WTC11 (cell line): ENCODE data around the gene LRRC72. TPM values are rescaled to one million over a fixed set of nuclear protein-coding genes. Genes with fewer than 3 reads are reported as not detected.

Experiments
- ATAC-seq: fragments of 200-7000 bp; cut with Tn5 transposase; 2 replicates; pipeline ENCODE4 v1.10.0; 2021; ENCODE audit warnings: mild to moderate bottlenecking, moderate library complexity
- CTCF ChIA-PET: fragments of 300-600 bp; sonication (Branson Sonifier 250); formaldehyde crosslinking; loops from one replicate; lab custom pipeline; 2021; ENCODE audit warnings: antibody characterized with exemption; lab: Charles Lee
- POLR2A ChIA-PET: fragments of 350-600 bp; sonication (Branson Sonifier 250); formaldehyde crosslinking; loops from one replicate; lab custom pipeline; 2021; ENCODE audit warnings: antibody characterized with exemption; lab: Charles Lee
- DNase-seq: peaks from one replicate; pipeline ENCODE4 v3.0.0; 2021; ENCODE audit warnings: low spot score
- H3K27ac Mint-ChIP-seq: 2 replicates; pipeline ENCODE4 v1.8.0; 2021; ENCODE audit warnings: mixed read lengths
- H3K27me3 Mint-ChIP-seq: 2 replicates; pipeline ENCODE4 v1.8.0; 2021; ENCODE audit warnings: low read depth, mild to moderate bottlenecking, moderate library complexity, mixed read lengths
- H3K36me3 Mint-ChIP-seq: 2 replicates; pipeline ENCODE4 v1.8.0; 2021; ENCODE audit warnings: mixed read lengths
- H3K4me1 Mint-ChIP-seq: 2 replicates; pipeline ENCODE4 v1.8.0; 2022; ENCODE audit warnings: mixed read lengths
- H3K4me3 Mint-ChIP-seq: 2 replicates; pipeline ENCODE4 v1.8.0; 2021; ENCODE audit warnings: mild to moderate bottlenecking, moderate library complexity, mixed read lengths
- H3K9me3 Mint-ChIP-seq: 2 replicates; pipeline ENCODE4 v1.8.0; 2021; ENCODE audit warnings: mixed read lengths
- ATF1 ChIP-seq: sonication (generic); formaldehyde crosslinking; IDR thresholded peaks from 2 replicates; pipeline ENCODE4 v1.8.1; 2023; ENCODE audit warnings: mild to moderate bottlenecking, moderate library complexity, missing genetic modification reagents
- EMX1 ChIP-seq: fragments of 250-450 bp; sonication (Bioruptor Pico); IDR thresholded peaks from 2 replicates; pipeline ENCODE4 v1.8.0; 2021; ENCODE audit warnings: mild to moderate bottlenecking
- ETV6 ChIP-seq: sonication (generic); formaldehyde crosslinking; IDR thresholded peaks from 2 replicates; pipeline ENCODE4 v1.8.1; 2022; ENCODE audit warnings: mild to moderate bottlenecking, missing genetic modification reagents
- FOXJ3 ChIP-seq: sonication (generic); formaldehyde crosslinking; IDR thresholded peaks from 2 replicates; pipeline ENCODE4 v1.9.0; 2021; ENCODE audit warnings: missing genetic modification reagents, mild to moderate bottlenecking, borderline replicate concordance
- FOXK1 ChIP-seq: sonication (generic); formaldehyde crosslinking; IDR thresholded peaks from 2 replicates; pipeline ENCODE4 v1.8.0; 2022; ENCODE audit warnings: mild to moderate bottlenecking, moderate library complexity, missing genetic modification reagents
- IRF2 ChIP-seq: sonication (generic); formaldehyde crosslinking; IDR thresholded peaks from 2 replicates; pipeline ENCODE4 v1.8.0; 2022; ENCODE audit warnings: low read depth, missing genetic modification reagents, borderline replicate concordance
- MYBL2 ChIP-seq: sonication (generic); formaldehyde crosslinking; IDR thresholded peaks from 2 replicates; pipeline ENCODE4 v1.8.1; 2023; ENCODE audit warnings: mild to moderate bottlenecking, moderate library complexity, missing genetic modification reagents
- PRRX2 ChIP-seq: fragments of 250-450 bp; sonication (Bioruptor Pico); IDR thresholded peaks from 2 replicates; pipeline ENCODE4 v1.8.0; 2021; ENCODE audit warnings: mild to moderate bottlenecking
- RELA ChIP-seq: sonication (generic); formaldehyde crosslinking; IDR thresholded peaks from 2 replicates; pipeline ENCODE4 v1.8.1; 2022; ENCODE audit warnings: missing genetic modification reagents, mild to moderate bottlenecking, borderline replicate concordance
- RORB ChIP-seq: fragments of 250-450 bp; sonication (Bioruptor Pico); IDR thresholded peaks from 2 replicates; pipeline ENCODE4 v1.9.0; 2021; ENCODE audit warnings: mild to moderate bottlenecking
- SOX15 ChIP-seq: fragments of 250-450 bp; sonication (Bioruptor Pico); IDR thresholded peaks from 2 replicates; pipeline ENCODE4 v1.9.0; 2021; ENCODE audit warnings: mild to moderate bottlenecking
- SP1 ChIP-seq: sonication (generic); formaldehyde crosslinking; conservative IDR thresholded peaks from 2 replicates; pipeline ENCODE4 v1.8.1; 2022; ENCODE audit warnings: missing genetic modification reagents
- TCF7 ChIP-seq: sonication (generic); formaldehyde crosslinking; IDR thresholded peaks from 2 replicates; pipeline ENCODE4 v1.8.0; 2022; ENCODE audit warnings: mild to moderate bottlenecking, low read depth, missing genetic modification reagents, moderate library complexity
- TP53 ChIP-seq: sonication (generic); formaldehyde crosslinking; IDR thresholded peaks from 2 replicates; pipeline ENCODE4 v1.8.1; 2023; ENCODE audit warnings: mild to moderate bottlenecking, missing genetic modification reagents
- ZNF317 ChIP-seq: sonication (generic); formaldehyde crosslinking; IDR thresholded peaks from 2 replicates; pipeline ENCODE4 v1.8.1; 2023; ENCODE audit warnings: low read depth, mild to moderate bottlenecking, moderate library complexity, missing genetic modification reagents, borderline replicate concordance
- ZNF423 ChIP-seq: fragments of 250-450 bp; sonication (Bioruptor Pico); IDR thresholded peaks from 2 replicates; pipeline ENCODE4 v2.1.2; 2022; ENCODE audit warnings: mild to moderate bottlenecking, moderate library complexity
- total RNA-seq: library from RNA; stranded (reverse); gene quantifications from 3 replicates; pipeline ENCODE4 v1.2.3, GENCODE V29; 2021
- TF ChIP-seq, protein P1 (sequence below): sonication (generic); formaldehyde crosslinking; conservative IDR thresholded peaks from 2 replicates; pipeline ENCODE4 v1.8.1; 2023; ENCODE audit warnings: mild to moderate bottlenecking, low read depth, missing genetic modification reagents, moderate library complexity
- TF ChIP-seq, protein P2 (sequence below): sonication (generic); formaldehyde crosslinking; IDR thresholded peaks from 2 replicates; pipeline ENCODE4 v1.8.1; 2022; ENCODE audit warnings: mild to moderate bottlenecking, missing genetic modification reagents, moderate library complexity, borderline replicate concordance
- TF ChIP-seq, protein P3 (sequence below): sonication (generic); formaldehyde crosslinking; IDR thresholded peaks from 2 replicates; pipeline ENCODE4 v1.8.1; 2023; ENCODE audit warnings: mild to moderate bottlenecking, missing genetic modification reagents, moderate library complexity
- TF ChIP-seq, protein P4 (sequence below): sonication (generic); formaldehyde crosslinking; IDR thresholded peaks from 2 replicates; pipeline ENCODE4 v1.8.0; 2022; ENCODE audit warnings: mild to moderate bottlenecking, missing genetic modification reagents
- TF ChIP-seq, protein P5 (sequence below): sonication (generic); formaldehyde crosslinking; IDR thresholded peaks from 2 replicates; pipeline ENCODE4 v1.8.1; 2023; ENCODE audit warnings: mild to moderate bottlenecking, moderate library complexity, missing genetic modification reagents
- TF ChIP-seq, protein P6 (sequence below): sonication (generic); formaldehyde crosslinking; IDR thresholded peaks from 2 replicates; pipeline ENCODE4 v1.8.0; 2022; ENCODE audit warnings: mild to moderate bottlenecking, missing genetic modification reagents
- TF ChIP-seq, protein P7 (sequence below): sonication (generic); formaldehyde crosslinking; IDR thresholded peaks from 2 replicates; pipeline ENCODE4 v1.8.1; 2022; ENCODE audit warnings: missing genetic modification reagents, borderline replicate concordance

The LRRC72 gene
- total RNA-seq, 1 experiment from 2014 or later = not detected

DNA sequence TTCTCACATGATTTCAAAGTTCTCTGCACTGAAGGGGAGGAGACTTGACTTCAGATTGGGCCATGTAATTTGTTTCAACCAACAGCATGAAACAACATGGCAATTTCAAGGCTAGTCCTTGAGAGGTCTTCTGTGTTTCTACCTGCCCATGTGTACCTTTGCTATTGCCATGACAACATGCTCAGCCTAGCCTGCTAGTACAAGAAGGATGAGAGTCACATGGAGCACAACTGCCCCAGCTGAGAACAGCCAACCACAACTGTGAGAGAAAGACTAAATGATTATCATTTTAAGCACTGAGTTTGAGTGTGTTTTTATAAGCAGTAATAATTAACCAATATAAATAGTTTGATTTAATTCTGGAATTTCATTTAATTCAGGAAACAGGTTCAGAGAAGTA, 77.0 kb downstream of the LRRC72 start:
- H3K4me3 Mint-ChIP-seq = no peak overlapping the region
- ATAC-seq (no peak; the same call in 1 of the 2 replicates), DNase-seq (no peak)
- H3K4me1 Mint-ChIP-seq = peaks cover under 1% of the 10 kb centered on the region; the same call in 1 of the 2 replicates
- H3K36me3 Mint-ChIP-seq = peaks cover 17% of the 10 kb centered on the region
- no peaks in the 10 kb centered on the region for H3K9me3 Mint-ChIP-seq
- ChIA-PET CTCF (no interaction called here), POLR2A (no interaction called here)
- no peak for TF ChIP-seq EMX1
- no peak for TF ChIP-seq FOXJ3 (CRISPR knock-in tag)
- no peak for TF ChIP-seq RORB (CRISPR knock-in tag)
- TF ChIP-seq TP53 = no peak
- TF ChIP-seq ZNF317 (CRISPR knock-in tag) = no peak
- TF ChIP-seq IRF2 (CRISPR knock-in tag) = no peak
- TF ChIP-seq, protein P1, sequence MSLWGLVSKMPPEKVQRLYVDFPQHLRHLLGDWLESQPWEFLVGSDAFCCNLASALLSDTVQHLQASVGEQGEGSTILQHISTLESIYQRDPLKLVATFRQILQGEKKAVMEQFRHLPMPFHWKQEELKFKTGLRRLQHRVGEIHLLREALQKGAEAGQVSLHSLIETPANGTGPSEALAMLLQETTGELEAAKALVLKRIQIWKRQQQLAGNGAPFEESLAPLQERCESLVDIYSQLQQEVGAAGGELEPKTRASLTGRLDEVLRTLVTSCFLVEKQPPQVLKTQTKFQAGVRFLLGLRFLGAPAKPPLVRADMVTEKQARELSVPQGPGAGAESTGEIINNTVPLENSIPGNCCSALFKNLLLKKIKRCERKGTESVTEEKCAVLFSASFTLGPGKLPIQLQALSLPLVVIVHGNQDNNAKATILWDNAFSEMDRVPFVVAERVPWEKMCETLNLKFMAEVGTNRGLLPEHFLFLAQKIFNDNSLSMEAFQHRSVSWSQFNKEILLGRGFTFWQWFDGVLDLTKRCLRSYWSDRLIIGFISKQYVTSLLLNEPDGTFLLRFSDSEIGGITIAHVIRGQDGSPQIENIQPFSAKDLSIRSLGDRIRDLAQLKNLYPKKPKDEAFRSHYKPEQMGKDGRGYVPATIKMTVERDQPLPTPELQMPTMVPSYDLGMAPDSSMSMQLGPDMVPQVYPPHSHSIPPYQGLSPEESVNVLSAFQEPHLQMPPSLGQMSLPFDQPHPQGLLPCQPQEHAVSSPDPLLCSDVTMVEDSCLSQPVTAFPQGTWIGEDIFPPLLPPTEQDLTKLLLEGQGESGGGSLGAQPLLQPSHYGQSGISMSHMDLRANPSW (CRISPR knock-in tag) = no peak
- TF ChIP-seq, protein P2, sequence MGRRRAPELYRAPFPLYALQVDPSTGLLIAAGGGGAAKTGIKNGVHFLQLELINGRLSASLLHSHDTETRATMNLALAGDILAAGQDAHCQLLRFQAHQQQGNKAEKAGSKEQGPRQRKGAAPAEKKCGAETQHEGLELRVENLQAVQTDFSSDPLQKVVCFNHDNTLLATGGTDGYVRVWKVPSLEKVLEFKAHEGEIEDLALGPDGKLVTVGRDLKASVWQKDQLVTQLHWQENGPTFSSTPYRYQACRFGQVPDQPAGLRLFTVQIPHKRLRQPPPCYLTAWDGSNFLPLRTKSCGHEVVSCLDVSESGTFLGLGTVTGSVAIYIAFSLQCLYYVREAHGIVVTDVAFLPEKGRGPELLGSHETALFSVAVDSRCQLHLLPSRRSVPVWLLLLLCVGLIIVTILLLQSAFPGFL (CRISPR knock-in tag) = no peak
- TF ChIP-seq SP1 (CRISPR knock-in tag) = no peak
- TF ChIP-seq, protein P3, sequence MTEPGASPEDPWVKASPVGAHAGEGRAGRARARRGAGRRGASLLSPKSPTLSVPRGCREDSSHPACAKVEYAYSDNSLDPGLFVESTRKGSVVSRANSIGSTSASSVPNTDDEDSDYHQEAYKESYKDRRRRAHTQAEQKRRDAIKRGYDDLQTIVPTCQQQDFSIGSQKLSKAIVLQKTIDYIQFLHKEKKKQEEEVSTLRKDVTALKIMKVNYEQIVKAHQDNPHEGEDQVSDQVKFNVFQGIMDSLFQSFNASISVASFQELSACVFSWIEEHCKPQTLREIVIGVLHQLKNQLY (CRISPR knock-in tag) = no peak
- TF ChIP-seq RELA = no peak
- TF ChIP-seq ATF1 (CRISPR knock-in tag) = no peak
- TF ChIP-seq, protein P4, sequence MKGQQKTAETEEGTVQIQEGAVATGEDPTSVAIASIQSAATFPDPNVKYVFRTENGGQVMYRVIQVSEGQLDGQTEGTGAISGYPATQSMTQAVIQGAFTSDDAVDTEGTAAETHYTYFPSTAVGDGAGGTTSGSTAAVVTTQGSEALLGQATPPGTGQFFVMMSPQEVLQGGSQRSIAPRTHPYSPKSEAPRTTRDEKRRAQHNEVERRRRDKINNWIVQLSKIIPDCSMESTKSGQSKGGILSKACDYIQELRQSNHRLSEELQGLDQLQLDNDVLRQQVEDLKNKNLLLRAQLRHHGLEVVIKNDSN (CRISPR knock-in tag) = no peak
- TF ChIP-seq, protein P5, sequence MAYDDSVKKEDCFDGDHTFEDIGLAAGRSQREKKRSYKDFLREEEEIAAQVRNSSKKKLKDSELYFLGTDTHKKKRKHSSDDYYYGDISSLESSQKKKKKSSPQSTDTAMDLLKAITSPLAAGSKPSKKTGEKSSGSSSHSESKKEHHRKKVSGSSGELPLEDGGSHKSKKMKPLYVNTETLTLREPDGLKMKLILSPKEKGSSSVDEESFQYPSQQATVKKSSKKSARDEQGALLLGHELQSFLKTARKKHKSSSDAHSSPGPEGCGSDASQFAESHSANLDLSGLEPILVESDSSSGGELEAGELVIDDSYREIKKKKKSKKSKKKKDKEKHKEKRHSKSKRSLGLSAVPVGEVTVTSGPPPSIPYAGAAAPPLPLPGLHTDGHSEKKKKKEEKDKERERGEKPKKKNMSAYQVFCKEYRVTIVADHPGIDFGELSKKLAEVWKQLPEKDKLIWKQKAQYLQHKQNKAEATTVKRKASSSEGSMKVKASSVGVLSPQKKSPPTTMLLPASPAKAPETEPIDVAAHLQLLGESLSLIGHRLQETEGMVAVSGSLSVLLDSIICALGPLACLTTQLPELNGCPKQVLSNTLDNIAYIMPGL (CRISPR knock-in tag) = no peak
- TF ChIP-seq, protein P6, sequence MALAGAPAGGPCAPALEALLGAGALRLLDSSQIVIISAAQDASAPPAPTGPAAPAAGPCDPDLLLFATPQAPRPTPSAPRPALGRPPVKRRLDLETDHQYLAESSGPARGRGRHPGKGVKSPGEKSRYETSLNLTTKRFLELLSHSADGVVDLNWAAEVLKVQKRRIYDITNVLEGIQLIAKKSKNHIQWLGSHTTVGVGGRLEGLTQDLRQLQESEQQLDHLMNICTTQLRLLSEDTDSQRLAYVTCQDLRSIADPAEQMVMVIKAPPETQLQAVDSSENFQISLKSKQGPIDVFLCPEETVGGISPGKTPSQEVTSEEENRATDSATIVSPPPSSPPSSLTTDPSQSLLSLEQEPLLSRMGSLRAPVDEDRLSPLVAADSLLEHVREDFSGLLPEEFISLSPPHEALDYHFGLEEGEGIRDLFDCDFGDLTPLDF (CRISPR knock-in tag) = no peak
- no peak for TF ChIP-seq MYBL2 (CRISPR knock-in tag)
- H3K27ac Mint-ChIP-seq = no peak overlapping the region
- H3K27me3 Mint-ChIP-seq = no peaks in the 10 kb centered on the region

DNA sequence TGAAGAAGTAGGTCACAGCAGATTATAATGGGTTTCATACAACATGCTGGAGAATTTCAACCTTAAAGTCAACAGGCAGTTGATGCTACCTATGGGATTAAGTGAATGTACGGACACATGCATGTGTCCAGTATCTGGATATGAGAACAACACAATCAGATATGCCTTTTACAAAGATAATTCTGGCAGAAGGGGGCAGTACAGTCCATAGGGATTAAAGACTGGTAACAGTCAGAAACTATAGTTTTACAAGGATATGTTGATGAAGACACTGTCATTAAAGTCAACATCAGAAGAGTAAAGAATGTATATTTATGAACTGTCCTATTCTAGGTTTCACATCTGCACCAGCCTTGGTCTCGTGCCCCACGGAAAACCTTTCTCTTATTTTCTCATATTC, 77.4 kb downstream of the LRRC72 start:
- ATAC-seq = no peak
- POLR2A ChIA-PET = no interaction called here
- no peaks in the 10 kb centered on the region for H3K9me3 Mint-ChIP-seq
- H3K36me3 Mint-ChIP-seq = peaks cover 17% of the 10 kb centered on the region
- H3K4me1 Mint-ChIP-seq = no peaks in the 10 kb centered on the region
- DNase-seq = no peak
- CTCF ChIA-PET = no interaction called here
- no peak overlapping the region for H3K4me3 Mint-ChIP-seq
- H3K27ac Mint-ChIP-seq = no peak overlapping the region
- H3K27me3 Mint-ChIP-seq = no peaks in the 10 kb centered on the region
- TF ChIP-seq SOX15 (CRISPR knock-in tag) (no peak), PRRX2 (CRISPR knock-in tag) (no peak), ZNF423 (CRISPR knock-in tag) (no peak), TCF7 (CRISPR knock-in tag) (no peak), FOXK1 (CRISPR knock-in tag) (no peak), ETV6 (no peak), FOXJ3 (CRISPR knock-in tag) (no peak)
- TF ChIP-seq, protein P6 (CRISPR knock-in tag) = no peak
- TF ChIP-seq, protein P7, sequence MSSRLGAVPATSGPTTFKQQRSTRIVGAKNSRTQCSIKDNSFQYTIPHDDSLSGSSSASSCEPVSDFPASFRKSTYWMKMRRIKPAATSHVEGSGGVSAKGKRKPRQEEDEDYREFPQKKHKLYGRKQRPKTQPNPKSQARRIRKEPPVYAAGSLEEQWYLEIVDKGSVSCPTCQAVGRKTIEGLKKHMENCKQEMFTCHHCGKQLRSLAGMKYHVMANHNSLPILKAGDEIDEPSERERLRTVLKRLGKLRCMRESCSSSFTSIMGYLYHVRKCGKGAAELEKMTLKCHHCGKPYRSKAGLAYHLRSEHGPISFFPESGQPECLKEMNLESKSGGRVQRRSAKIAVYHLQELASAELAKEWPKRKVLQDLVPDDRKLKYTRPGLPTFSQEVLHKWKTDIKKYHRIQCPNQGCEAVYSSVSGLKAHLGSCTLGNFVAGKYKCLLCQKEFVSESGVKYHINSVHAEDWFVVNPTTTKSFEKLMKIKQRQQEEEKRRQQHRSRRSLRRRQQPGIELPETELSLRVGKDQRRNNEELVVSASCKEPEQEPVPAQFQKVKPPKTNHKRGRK (CRISPR knock-in tag) = no peak
